Adipocyte (in vitro differentiated cells): ENCODE measurements around the gene ATP9A.
"Not testable (repeated sequence)": the region's sequence is repeated elsewhere in the genome, so short reads cannot be mapped to it uniquely, and the experiment has no call there.

Source experiments
- DNase-seq: peaks from one replicate; pipeline ENCODE4 v3.0.0-alpha.2; 2015; ENCODE audit warnings: low read depth
- H3K27me3 ChIP-seq: replicated peaks from 2 replicates; pipeline ENCODE4 v1.7.0; 2013; ENCODE audit warnings: mild to moderate bottlenecking, low read length, moderate library complexity; ENCODE audit not compliant: control insufficient read depth, insufficient read depth
- H3K36me3 ChIP-seq: 2 replicates; pipeline ENCODE4 v1.7.0; 2013; ENCODE audit warnings: low read length, mild to moderate bottlenecking, moderate library complexity; ENCODE audit not compliant: control insufficient read depth, insufficient read depth, severe bottlenecking
- H3K4me1 ChIP-seq: 2 replicates; pipeline ENCODE4 v1.7.0; 2013; ENCODE audit warnings: mild to moderate bottlenecking, low read length, moderate library complexity; ENCODE audit not compliant: control insufficient read depth, insufficient read depth
- H3K4me3 ChIP-seq: 2 replicates; pipeline ENCODE4 v1.7.0; 2013; ENCODE audit warnings: mild to moderate bottlenecking, low read length, moderate library complexity
- H3K9ac ChIP-seq: 2 replicates; pipeline ENCODE4 v1.7.0; 2013; ENCODE audit warnings: mild to moderate bottlenecking, low read length, moderate library complexity
- H3K9me3 ChIP-seq: 2 replicates; pipeline ENCODE4 v1.7.0; 2013; ENCODE audit warnings: mild to moderate bottlenecking, low read length, moderate library complexity; ENCODE audit not compliant: control insufficient read depth

Gene ATP9A

GRCh38 chr20:51767867-51768758, at the start of gene ATP9A:
Gene ATP9A (minus strand): TSS chr20:51768390. CDS start chr20:51768369, 21 bp downstream.
- Histone ChIP-seq H3K9ac (peak within 1 kb of the TSS; percentile 97), H3K9me3 (no peaks in the 10 kb centered on the region), H3K27me3 (no peaks in the 10 kb centered on the region), H3K4me3 (peak within 1 kb of the TSS; percentile 98), H3K4me1 (peaks cover 27% of the 10 kb centered on the region), H3K36me3 (no peaks in the 10 kb centered on the region)
- peak; percentile 68 for DNase-seq

GRCh38 chr20:51816856-51817255, 48.7 kb upstream of the ATP9A start:
- H3K9me3 ChIP-seq, H3K27me3 ChIP-seq, H3K9ac ChIP-seq, H3K36me3 ChIP-seq, DNase-seq, H3K4me1 ChIP-seq, H3K4me3 ChIP-seq: not testable (repeated sequence)

- H3K27me3 ChIP-seq, result peaks cover 7% of the 10 kb centered on the region
- H3K9me3 ChIP-seq, result no peaks in the 10 kb centered on the region
- DNase-seq, result no peak
- H3K4me3 ChIP-seq, result no peak overlapping the region
- H3K4me1 ChIP-seq, result peaks cover 8% of the 10 kb centered on the region
- H3K36me3 ChIP-seq, result no peaks in the 10 kb centered on the region
- H3K9ac ChIP-seq, result no peak overlapping the region
Measured at GRCh38 chr20:51815383-51816076, 47.3 kb upstream of the ATP9A start.

GRCh38 chr20:51812861-51813260, 44.7 kb upstream of the ATP9A start:
- H3K9me3 ChIP-seq, result no peaks in the 10 kb centered on the region

GRCh38 chr20:51811514-51812128, 43.4 kb upstream of the ATP9A start:
- Histone ChIP-seq H3K4me3 (no peak overlapping the region), H3K36me3 (no peaks in the 10 kb centered on the region), H3K27me3 (peaks cover 3% of the 10 kb centered on the region), H3K4me1 (peaks cover 9% of the 10 kb centered on the region), H3K9me3 (no peaks in the 10 kb centered on the region), H3K9ac (no peak overlapping the region)
- DNase-seq, result no peak

More at GRCh38 chr20:51812861-51813260, 44.7 kb upstream of the ATP9A start:
- Histone ChIP-seq H3K4me3 (no peak overlapping the region), H3K9ac (no peak overlapping the region), H3K36me3 (no peaks in the 10 kb centered on the region), H3K27me3 (peaks cover 3% of the 10 kb centered on the region), H3K4me1 (peaks cover 9% of the 10 kb centered on the region)
- DNase-seq, result no peak

GRCh38 chr20:51811042-51811355, 42.8 kb upstream of the ATP9A start:
- no peak overlapping the region for H3K4me3 ChIP-seq
- peak; percentile 55 for DNase-seq

GRCh38 chr20:51810155-51811041, 42.2 kb upstream of the ATP9A start:
- H3K4me3 ChIP-seq, result no peak overlapping the region
- H3K9me3 ChIP-seq, result no peaks in the 10 kb centered on the region
- no peaks in the 10 kb centered on the region for H3K36me3 ChIP-seq
- H3K9ac ChIP-seq, result no peak overlapping the region
- H3K4me1 ChIP-seq, result peaks cover 9% of the 10 kb centered on the region
- no peak for DNase-seq
- H3K27me3 ChIP-seq, result peaks cover 3% of the 10 kb centered on the region

More at GRCh38 chr20:51811042-51811355, 42.8 kb upstream of the ATP9A start:
- H3K4me1 ChIP-seq, result peaks cover 9% of the 10 kb centered on the region
- H3K9ac ChIP-seq, result no peak overlapping the region
- H3K27me3 ChIP-seq, result peaks cover 3% of the 10 kb centered on the region
- H3K36me3 ChIP-seq, result no peaks in the 10 kb centered on the region
- H3K9me3 ChIP-seq, result no peaks in the 10 kb centered on the region

GRCh38 chr20:51807720-51808250, 39.6 kb upstream of the ATP9A start:
- DNase-seq, result no peak
- peaks cover 9% of the 10 kb centered on the region for H3K4me1 ChIP-seq
- no peak overlapping the region for H3K9ac ChIP-seq
- H3K36me3 ChIP-seq, result no peaks in the 10 kb centered on the region
- H3K27me3 ChIP-seq, result peaks cover 3% of the 10 kb centered on the region
- no peaks in the 10 kb centered on the region for H3K9me3 ChIP-seq
- no peak overlapping the region for H3K4me3 ChIP-seq

GRCh38 chr20:51804754-51805153, 36.6 kb upstream of the ATP9A start:
- Histone ChIP-seq H3K36me3 (no peaks in the 10 kb centered on the region), H3K27me3 (peaks cover 3% of the 10 kb centered on the region), H3K9me3 (no peaks in the 10 kb centered on the region), H3K4me3 (no peak overlapping the region), H3K4me1 (peaks cover 9% of the 10 kb centered on the region), H3K9ac (no peak overlapping the region)
- DNase-seq, result no peak

- Histone ChIP-seq H3K4me3 (no peak overlapping the region), H3K36me3 (no peaks in the 10 kb centered on the region), H3K9me3 (no peaks in the 10 kb centered on the region), H3K9ac (no peak overlapping the region), H3K27me3 (peaks cover 13% of the 10 kb centered on the region), H3K4me1 (peaks cover 9% of the 10 kb centered on the region)
- no peak for DNase-seq
Measured at GRCh38 chr20:51803148-51803854, 35.1 kb upstream of the ATP9A start.
